SK-N-SH (cell line): ENCODE data around the gene MRPS33. TPM values are rescaled to one million over a fixed set of nuclear protein-coding genes. Genes with fewer than 3 reads are reported as not detected.

Experiments used
- CTCF ChIA-PET: fragments of 300-600, 350-600 bp; formaldehyde crosslinking; extraction: SDS; loops from one replicate; lab custom pipeline; 2021; lab: Yijun Ruan, JAX
- POLR2A ChIA-PET: fragments of 350-600 bp; sonication (Branson Sonifier 250); formaldehyde crosslinking; extraction: SDS; loops from one replicate; lab custom pipeline; 2020; ENCODE audit warnings: antibody characterized with exemption, inconsistent platforms; lab: Yijun Ruan, JAX
- DNase-seq: peaks from one replicate; pipeline ENCODE4 v3.0.0; 2012
- H2AFZ ChIP-seq: fragments of 200-600 bp; sonication (generic); 2 replicates; pipeline ENCODE4 v1.8.1; 2016; ENCODE audit warnings: antibody characterized with exemption, mild to moderate bottlenecking, low read depth
- H3F3A ChIP-seq: fragments of 200-600 bp; sonication (generic); replicated peaks from 2 replicates; pipeline ENCODE3; 2016; ENCODE audit warnings: antibody characterized with exemption, mild to moderate bottlenecking; ENCODE audit not compliant: insufficient read depth
- H3K27ac ChIP-seq, 2 experiments: fragments of 200-500 bp in 1 of 2; fragments of 200-600 bp in 1 of 2; sonication (Bioruptor generic) in 1 of 2; sonication (generic), shearing (Covaris generic) in 1 of 2; 2 replicates each; pipeline versions ENCODE4 v1.5.1 to v1.6.1; 2014 to 2016; ENCODE audit warnings: low read depth in 2 of 2, inconsistent platforms in 1 of 2, low read length in 1 of 2, mild to moderate bottlenecking in 1 of 2, mixed read lengths in 1 of 2
- H3K27me3 ChIP-seq: fragments of 200-600 bp; sonication (generic), shearing (Covaris generic); 2 replicates; pipeline ENCODE4 v1.6.1; 2016; ENCODE audit warnings: mixed run types; ENCODE audit not compliant: insufficient read depth
- H3K36me3 ChIP-seq, 2 experiments: fragments of 200-500 bp in 1 of 2; fragments of 200-600 bp in 1 of 2; sonication (Bioruptor generic) in 1 of 2; sonication (generic) in 1 of 2; replicated peaks in 1 of 2; 2 replicates each; pipeline versions ENCODE3 to v1.5.1; 2014 to 2016; ENCODE audit warnings: low read length in 1 of 2, mild to moderate bottlenecking in 1 of 2; ENCODE audit not compliant: insufficient read depth in 2 of 2, control insufficient read depth in 1 of 2
- H3K4me1 ChIP-seq, 2 experiments: fragments of 200-500 bp in 1 of 2; fragments of 200-600 bp in 1 of 2; sonication (Bioruptor generic) in 1 of 2; sonication (generic), shearing (Covaris generic) in 1 of 2; 2 replicates each; pipeline versions ENCODE4 v1.5.1 to v1.6.1; 2014 to 2016; ENCODE audit warnings: low read depth in 1 of 2, low read length in 1 of 2, mixed run types in 1 of 2; ENCODE audit not compliant: insufficient read depth in 2 of 2, control insufficient read depth in 1 of 2
- H3K4me2 ChIP-seq: fragments of 200-600 bp; sonication (generic), shearing (Covaris generic); 2 replicates; pipeline ENCODE4 v1.6.1; 2017; ENCODE audit warnings: mixed run types
- H3K4me3 ChIP-seq, 2 experiments: fragments of 200-500 bp in 1 of 2; fragments of 200-600 bp in 1 of 2; sonication (Bioruptor generic) in 1 of 2; sonication (generic), shearing (Covaris generic) in 1 of 2; 2 replicates each; pipeline versions ENCODE4 v1.5.1 to v1.8.1; 2014 to 2016; ENCODE audit warnings: low read depth in 2 of 2, inconsistent platforms in 1 of 2, low read length in 1 of 2, mild to moderate bottlenecking in 1 of 2, mixed read lengths in 1 of 2, moderate library complexity in 1 of 2
- H3K79me2 ChIP-seq: fragments of 200-600 bp; sonication (generic); 2 replicates; pipeline ENCODE4 v1.8.1; 2017; ENCODE audit warnings: mild to moderate bottlenecking; ENCODE audit not compliant: insufficient read depth
- H3K9ac ChIP-seq: fragments of 200-600 bp; sonication (generic); 2 replicates; pipeline ENCODE4 v1.6.1; 2017; ENCODE audit warnings: mixed run types
- H3K9me2 ChIP-seq: fragments of 200-600 bp; sonication (generic); 2 replicates; pipeline ENCODE4 v1.6.1; 2017; ENCODE audit warnings: mixed run types
- H3K9me3 ChIP-seq: fragments of 200-600 bp; sonication (generic); 2 replicates; pipeline ENCODE4 v1.6.1; 2017; ENCODE audit warnings: mixed run types, mild to moderate bottlenecking, moderate library complexity
- H4K20me1 ChIP-seq: fragments of 200-600 bp; sonication (generic); 2 replicates; pipeline ENCODE4 v1.6.1; 2017; ENCODE audit warnings: mild to moderate bottlenecking, mixed run types; ENCODE audit not compliant: insufficient read depth
- EZH2phosphoT487 ChIP-seq: fragments of 200-600 bp; sonication (generic); IDR thresholded peaks from 2 replicates; pipeline ENCODE4 v1.6.1; 2017; ENCODE audit warnings: low read depth, mixed run types, mild to moderate bottlenecking, antibody characterized with exemption, moderate library complexity, borderline replicate concordance
- MEF2A ChIP-seq: IDR thresholded peaks from 2 replicates; pipeline ENCODE4 v1.4.0; 2012; ENCODE audit warnings: low read depth, borderline replicate concordance
- MXI1 ChIP-seq: IDR thresholded peaks from 2 replicates; pipeline ENCODE4 v1.6.1; 2012; ENCODE audit warnings: mild to moderate bottlenecking, low read depth, low read length, improper control_type of control experiment
- RFX5 ChIP-seq: IDR thresholded peaks from 2 replicates; pipeline ENCODE4 v1.6.1; 2012; ENCODE audit warnings: mild to moderate bottlenecking, improper control_type of control experiment, low read length
- TAF1 ChIP-seq: IDR thresholded peaks from 2 replicates; pipeline ENCODE4 v1.6.1; 2012; ENCODE audit warnings: low read depth, mild to moderate bottlenecking, low read length, moderate library complexity, borderline replicate concordance
- TEAD4 ChIP-seq: IDR thresholded peaks from 2 replicates; pipeline ENCODE4 v1.4.0; 2012; ENCODE audit warnings: mild to moderate bottlenecking, borderline replicate concordance; ENCODE audit not compliant: insufficient read depth
- WGBS: methylation state at CpG from one replicate; pipeline ENCODE4 v1.1.6; 2017; ENCODE audit warnings: low lambda C conversion rate; 5-methylcytosine and 5-hydroxymethylcytosine counted together
- polyA plus RNA-seq, 3 experiments: library from polyadenylated mRNA; depleted of rRNA; stranded (reverse); fragments of >200 nt; gene quantifications; 2 replicates each; pipeline ENCODE4 v1.2.3, GENCODE V29; 2012
- TF ChIP-seq, protein P1 (sequence below): IDR thresholded peaks from 2 replicates; pipeline ENCODE4 v1.4.0; 2012; ENCODE audit warnings: low read depth
- TF ChIP-seq, protein P2 (sequence below): fragments of 150-350 bp; IDR thresholded peaks from 2 replicates; pipeline ENCODE4 v1.6.1; 2016; ENCODE audit warnings: mild to moderate bottlenecking, low read depth, low read length

Gene MRPS33
- polyA plus RNA-seq, 1 of the 3 experiments (the other 2 are of a cell fraction), result 88.8 TPM

DNA sequence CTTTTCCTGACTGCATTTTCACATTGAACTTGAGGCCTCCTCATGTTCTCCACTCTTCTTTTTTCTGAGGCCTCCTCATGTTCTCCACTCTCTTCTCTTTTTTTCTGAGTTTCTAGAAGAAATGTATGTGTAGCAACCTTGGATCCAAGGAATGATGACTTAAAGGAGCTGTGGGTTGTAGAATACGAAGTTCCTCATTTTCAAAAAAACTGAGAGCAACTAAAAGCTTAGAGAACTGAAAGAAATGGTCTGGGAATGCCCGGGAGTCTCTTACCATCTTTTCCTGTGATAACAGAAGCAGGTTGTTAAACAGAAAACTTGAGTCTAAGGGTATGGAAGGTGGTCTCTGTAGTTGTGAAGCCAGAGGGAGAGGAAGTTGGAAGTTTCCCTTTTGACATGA, 32.8 kb downstream of the MRPS33 start:
- no peaks in the 10 kb centered on the region for H3F3A ChIP-seq
- no peaks in the 10 kb centered on the region for H3K36me3 ChIP-seq
- TF ChIP-seq, protein P1, sequence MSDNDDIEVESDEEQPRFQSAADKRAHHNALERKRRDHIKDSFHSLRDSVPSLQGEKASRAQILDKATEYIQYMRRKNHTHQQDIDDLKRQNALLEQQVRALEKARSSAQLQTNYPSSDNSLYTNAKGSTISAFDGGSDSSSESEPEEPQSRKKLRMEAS, result no peak
- TF ChIP-seq RFX5 (no peak), EZH2phosphoT487 (no peak)
- H3K4me2 ChIP-seq, result no peak overlapping the region
- 0 out of 2 replicates have a peak, but pooled peaks cover 5% of the 10 kb centered on the region for H3K9me3 ChIP-seq
- no peaks in the 10 kb centered on the region for H3K4me1 ChIP-seq
- DNase-seq, result no peak
- no peak overlapping the region for H3K4me3 ChIP-seq
- H3K9me2 ChIP-seq, result no peaks in the 10 kb centered on the region
- WGBS, result 27% methylated on average over 2 of the region's 2 CpGs
- H3K9ac ChIP-seq, result no peak overlapping the region
- no peak overlapping the region for H2AFZ ChIP-seq
- no peaks in the 10 kb centered on the region for H3K27me3 ChIP-seq
- CTCF ChIA-PET, result interaction anchor here (0.6 to 1.9 kb wide), 3 partner anchors 13 to 171 kb away, joined by 3 to 6 read pairs (median 4); no protein-coding TSS in a partner anchor
- H3K79me2 ChIP-seq, result no peaks in the 10 kb centered on the region
- POLR2A ChIA-PET, result no interaction called here
- no peak overlapping the region for H3K27ac ChIP-seq
- no peaks in the 10 kb centered on the region for H4K20me1 ChIP-seq

DNA sequence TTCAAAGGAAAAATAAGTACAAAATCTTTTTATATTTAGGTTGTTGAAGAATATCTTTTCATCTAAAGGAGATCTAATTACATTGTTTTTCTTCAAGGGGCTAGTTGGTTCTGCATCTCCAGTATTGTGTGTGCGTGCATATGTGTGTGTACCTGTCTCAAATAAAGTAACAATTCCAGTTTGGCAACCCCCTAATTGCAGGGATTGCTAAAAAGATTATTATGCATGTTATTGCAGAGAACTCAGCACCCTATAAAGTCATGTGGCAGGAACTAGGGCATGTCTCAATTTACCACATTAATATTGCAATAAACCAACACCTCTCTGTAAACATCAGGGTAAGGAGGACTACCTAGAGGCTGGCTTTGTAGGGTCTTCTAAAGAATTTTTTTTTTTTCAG, 37.0 kb downstream of the MRPS33 start:
- H3K36me3 ChIP-seq, result no peaks in the 10 kb centered on the region
- no peak for TF ChIP-seq MXI1
- no peak for TF ChIP-seq TAF1
- no peak for TF ChIP-seq MEF2A
- 64% methylated on average over 1 of the region's 1 CpG for WGBS

DNA sequence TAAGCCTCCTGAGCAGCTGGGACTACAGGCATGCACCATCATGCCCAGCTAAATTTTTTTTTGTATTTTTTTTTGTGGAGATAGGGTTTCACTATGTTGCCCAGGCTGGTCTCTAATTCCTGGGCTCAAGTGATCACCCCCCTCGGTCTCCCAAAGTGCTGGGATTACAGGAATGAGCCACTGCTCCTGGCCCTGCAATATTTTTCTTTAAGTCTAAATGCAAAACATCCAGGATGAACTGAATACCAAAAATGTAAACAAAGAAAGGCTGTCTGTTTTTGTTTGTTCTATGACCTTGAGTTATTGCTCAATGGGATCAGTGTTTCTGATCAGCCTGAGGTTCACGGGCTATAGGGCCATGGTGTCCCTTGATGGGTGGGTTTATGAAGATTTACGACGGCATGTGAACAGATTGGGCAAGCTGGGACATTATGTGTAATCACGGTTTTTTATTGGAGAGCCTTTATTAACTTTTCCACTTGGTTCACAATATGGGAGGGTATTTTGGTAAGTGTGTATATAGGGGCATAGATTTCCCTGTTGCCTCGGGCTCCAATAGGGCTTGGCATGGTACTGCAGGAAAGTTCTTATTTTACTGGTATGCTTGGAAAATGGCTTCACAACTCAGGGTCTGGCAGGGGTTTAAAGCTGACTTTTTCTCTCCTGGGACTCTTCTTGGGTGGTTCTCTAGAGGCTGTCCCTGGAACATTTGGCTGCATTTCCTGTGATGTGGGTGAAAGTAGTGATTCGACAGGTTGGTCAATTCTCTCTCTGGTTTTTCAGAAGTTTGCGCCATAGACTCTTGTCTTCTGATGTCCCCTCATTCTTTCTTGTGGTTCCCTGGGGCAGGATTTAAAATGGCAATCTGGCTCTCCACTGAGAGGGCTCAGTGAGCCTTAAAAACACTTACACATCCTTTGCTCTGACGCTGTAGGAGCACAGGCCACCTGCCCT, 41.6 kb downstream of the MRPS33 start:
- H3K27me3 ChIP-seq, result no peaks in the 10 kb centered on the region
- no peak overlapping the region for H2AFZ ChIP-seq
- H3K9me3 ChIP-seq, result no peaks in the 10 kb centered on the region
- TF ChIP-seq TEAD4, result no peak
- TF ChIP-seq, protein P2, sequence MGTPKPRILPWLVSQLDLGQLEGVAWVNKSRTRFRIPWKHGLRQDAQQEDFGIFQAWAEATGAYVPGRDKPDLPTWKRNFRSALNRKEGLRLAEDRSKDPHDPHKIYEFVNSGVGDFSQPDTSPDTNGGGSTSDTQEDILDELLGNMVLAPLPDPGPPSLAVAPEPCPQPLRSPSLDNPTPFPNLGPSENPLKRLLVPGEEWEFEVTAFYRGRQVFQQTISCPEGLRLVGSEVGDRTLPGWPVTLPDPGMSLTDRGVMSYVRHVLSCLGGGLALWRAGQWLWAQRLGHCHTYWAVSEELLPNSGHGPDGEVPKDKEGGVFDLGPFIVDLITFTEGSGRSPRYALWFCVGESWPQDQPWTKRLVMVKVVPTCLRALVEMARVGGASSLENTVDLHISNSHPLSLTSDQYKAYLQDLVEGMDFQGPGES, result no peak
- TF ChIP-seq MXI1, result no peak
- ChIA-PET POLR2A (interaction anchor here (0.9 kb wide), 1 partner anchor 15 kb away, joined by 3 read pairs; no protein-coding TSS in a partner anchor), CTCF (interaction anchor here (1.0 to 1.6 kb wide), 2 partner anchors 13 to 37 kb away, joined by 4 read pairs; no protein-coding TSS in a partner anchor)
- no peaks in the 10 kb centered on the region for H3K36me3 ChIP-seq
- no peaks in the 10 kb centered on the region for H3K79me2 ChIP-seq
- H3F3A ChIP-seq, result no peaks in the 10 kb centered on the region
- no peak overlapping the region for H3K4me2 ChIP-seq
- WGBS, result 52% methylated on average over 9 of the region's 9 CpGs
- H3K27ac ChIP-seq, result no peak overlapping the region
- no peak overlapping the region for H3K4me3 ChIP-seq
- no peaks in the 10 kb centered on the region for H3K9me2 ChIP-seq
- no peaks in the 10 kb centered on the region for H4K20me1 ChIP-seq
- H3K4me1 ChIP-seq, result no peaks in the 10 kb centered on the region
- no peak for DNase-seq
- no peak overlapping the region for H3K9ac ChIP-seq

More for the DNA sequence above, 37.0 kb downstream of the MRPS33 start:
- H3K27ac ChIP-seq, result no peak overlapping the region
- H3K4me3 ChIP-seq, result no peak overlapping the region
- H3K79me2 ChIP-seq, result no peaks in the 10 kb centered on the region
- no peaks in the 10 kb centered on the region for H3K27me3 ChIP-seq
- H3F3A ChIP-seq, result no peaks in the 10 kb centered on the region
- no peak for DNase-seq
- CTCF ChIA-PET, result no interaction called here
- no peak overlapping the region for H2AFZ ChIP-seq
- POLR2A ChIA-PET, result no interaction called here
- H4K20me1 ChIP-seq, result no peaks in the 10 kb centered on the region
- H3K9me3 ChIP-seq, result no peaks in the 10 kb centered on the region
- H3K9ac ChIP-seq, result no peak overlapping the region
- no peaks in the 10 kb centered on the region for H3K4me1 ChIP-seq
- no peaks in the 10 kb centered on the region for H3K9me2 ChIP-seq
- H3K4me2 ChIP-seq, result no peak overlapping the region
